Right lobe of liver (tissue), 6 donors: ENCODE data around the gene PCBD2. TPM values are rescaled to one million over a fixed set of nuclear protein-coding genes. Genes with fewer than 3 reads are reported as not detected.

Experiments
- ATAC-seq, 4 donors: fragments of 200-7000 bp; cut with Tn5 transposase; one replicate each; pipeline ENCODE4 v1.9.1; 2020; ENCODE audit warnings: mild to moderate bottlenecking in 4 of 4, moderate library complexity in 4 of 4
- DNase-seq, 3 donors: peaks; one replicate each; pipeline ENCODE4 v3.0.0-alpha.2; 2020
- H3K27ac ChIP-seq, 3 donors: fragments of 200-600 bp; one replicate each; pipeline ENCODE4 v1.8.0; 2022
- H3K27me3 ChIP-seq, 2 donors: fragments of 200-600 bp; one replicate each; pipeline ENCODE4 v1.8.0; 2022
- H3K36me3 ChIP-seq, 4 donors: fragments of 200-600 bp; sonication (generic) in 1 of 4; one replicate each; pipeline versions ENCODE4 v1.5.1 to v1.8.0; 2017 to 2022; ENCODE audit warnings: control low read depth in 1 of 4
- H3K4me1 ChIP-seq, 4 donors: fragments of 200-600 bp; sonication (generic) in 1 of 4; one replicate each; pipeline versions ENCODE4 v1.5.1 to v1.8.0; 2017 to 2022; ENCODE audit warnings: control low read depth in 1 of 4
- H3K4me3 ChIP-seq, 3 donors: fragments of 200-600 bp; one replicate each; pipeline ENCODE4 v1.8.0; 2022
- H3K9me3 ChIP-seq, 4 donors: fragments of 200-600 bp; sonication (generic) in 1 of 4; one replicate each; pipeline versions ENCODE4 v1.5.1 to v1.8.0; 2017 to 2022; ENCODE audit warnings: control low read depth in 1 of 4
- CTCF ChIP-seq, 4 donors: fragments of 200-600 bp in 3 of 4; fragments of 450-650 bp in 1 of 4; IDR thresholded peaks; one replicate each; pipeline versions ENCODE4 v1.5.1 to v1.8.0; 2016 to 2022; ENCODE audit warnings: antibody characterized with exemption in 4 of 4, mild to moderate bottlenecking in 2 of 4
- POLR2A ChIP-seq: fragments of 450-650 bp; IDR thresholded peaks from one replicate; pipeline ENCODE4 v1.6.1; 2017; ENCODE audit warnings: antibody characterized with exemption, mild to moderate bottlenecking
- WGBS: methylation state at CpG from one replicate; pipeline ENCODE4 v1.1.6; 2018; ENCODE audit warnings: low coverage, low lambda C conversion rate; ENCODE audit not compliant: insufficient coverage; ENCODE audit errors: missing lambda C conversion rate; 5-methylcytosine and 5-hydroxymethylcytosine counted together
- intact Hi-C, 2 donors: fragments of 100-400 bp; cut with DNase I; formaldehyde crosslinking; loops; one replicate each; pipeline versions ENCODE4 v1.11.2 to v1.14.1; 2022
- total RNA-seq, 6 experiments: library from RNA; depleted of rRNA in 2 of 6; stranded (reverse); fragments of >200 nt in 2 of 6; fragmentation: NEBNext Ultra II Directional in 3 of 6; extraction: Animal tissue kit (Norgen Biotek cat#: 25700) in 3 of 6; gene quantifications; one replicate each; pipeline versions ENCODE4 v1.1.0 to v1.2.4, GENCODE V29; 2016 to 2023
- donor health status: DM: no; HTN: yes; CAD: no.
- donor health status: DM: no; HTN: no; CAD: no.
- donor health status: DM: no; HTN: no; CAD: no.
- donor health status: DM: no; HTN: yes; CAD: no.
- donor health status: DM: no; HTN: yes; CAD: no.

The PCBD2 gene
- total RNA-seq, 6 experiments from 2014 or later = 4.9 to 11.9 (median 10.8) TPM

GRCh38 chr5:134944630-134945029, 39.7 kb downstream of the PCBD2 start:
- TF ChIP-seq CTCF (IDR thresholded peaks at IDR 0.05) = no peak
- no peak for TF ChIP-seq POLR2A
- intact Hi-C loops = no loop called here
- Histone ChIP-seq H3K27ac (no peak overlapping the region), H3K4me1 (no peaks in the 10 kb centered on the region), H3K4me3 (no peak overlapping the region), H3K27me3 (no peaks in the 10 kb centered on the region), H3K36me3 (no peaks in the 10 kb centered on the region), H3K9me3 (no peaks in the 10 kb centered on the region)
- no peak for ATAC-seq
- DNase-seq = no peak
- 70% methylated on average over 1 of the region's 1 CpG for WGBS

GRCh38 chr5:134945041-134945440, 40.1 kb downstream of the PCBD2 start:
- intact Hi-C loops = no loop called here
- DNase-seq = no peak
- Histone ChIP-seq H3K4me3 (no peak overlapping the region), H3K4me1 (no peaks in the 10 kb centered on the region), H3K9me3 (no peaks in the 10 kb centered on the region), H3K36me3 (no peaks in the 10 kb centered on the region), H3K27ac (no peak overlapping the region), H3K27me3 (no peaks in the 10 kb centered on the region)
- no peak for TF ChIP-seq CTCF (IDR thresholded peaks at IDR 0.05)
- no peak for TF ChIP-seq POLR2A
- no peak for ATAC-seq
- WGBS = 82% methylated on average over 2 of the region's 2 CpGs

GRCh38 chr5:134948911-134949310, 44.0 kb downstream of the PCBD2 start:
- Histone ChIP-seq H3K9me3 (no peaks in the 10 kb centered on the region), H3K4me1 (no peaks in the 10 kb centered on the region), H3K27me3 (no peaks in the 10 kb centered on the region), H3K27ac (no peak overlapping the region), H3K4me3 (no peak overlapping the region), H3K36me3 (no peaks in the 10 kb centered on the region)
- DNase-seq = no peak
- ATAC-seq = no peak
- 94% methylated on average over 5 of the region's 5 CpGs for WGBS
- intact Hi-C loops = no loop called here
- TF ChIP-seq POLR2A (no peak), CTCF (IDR thresholded peaks at IDR 0.05) (no peak)

GRCh38 chr5:134949316-134949715, 44.4 kb downstream of the PCBD2 start:
- ATAC-seq (no peak), DNase-seq (no peak)
- no peaks in the 10 kb centered on the region for H3K36me3 ChIP-seq
- H3K27ac ChIP-seq = no peak overlapping the region
- no peaks in the 10 kb centered on the region for H3K9me3 ChIP-seq
- TF ChIP-seq CTCF (IDR thresholded peaks at IDR 0.05) = no peak
- TF ChIP-seq POLR2A = no peak
- H3K27me3 ChIP-seq = no peaks in the 10 kb centered on the region
- no peak overlapping the region for H3K4me3 ChIP-seq
- no peaks in the 10 kb centered on the region for H3K4me1 ChIP-seq
- WGBS = 82% methylated on average over 5 of the region's 5 CpGs
- intact Hi-C loops = no loop called here
